Measurements from ENCODE around the gene ZNF324B. TPM values are rescaled to one million over a fixed set of nuclear protein-coding genes. Genes with fewer than 3 reads are reported as not detected.

Gene ZNF324B

DNA sequence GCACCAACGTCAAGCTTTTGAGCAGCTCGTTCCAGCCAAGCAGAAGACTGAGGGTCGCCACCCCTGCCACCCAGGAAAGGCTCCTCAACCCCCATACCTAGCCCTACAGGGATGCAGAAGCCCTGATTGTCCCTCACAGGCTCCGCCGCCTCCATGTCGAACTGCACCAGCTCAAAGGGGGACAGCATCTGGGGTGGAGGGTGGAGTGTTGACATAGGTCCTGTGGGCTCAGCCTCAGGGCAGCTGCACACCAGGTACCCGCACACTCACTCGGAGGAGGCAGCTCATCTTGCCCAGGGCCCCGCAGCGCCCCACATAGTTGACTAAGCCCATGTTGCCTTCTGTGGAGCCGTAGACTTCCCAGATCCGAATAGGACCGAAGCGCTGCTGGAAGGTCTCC lies 48.8 kb downstream of the ZNF324B start:
- H2AK5ac ChIP-seq (ENCODE audit: low read depth, low read length): peak overlapping the region; percentile 86
- no CpG with 5 or more reads among the region's 14 CpGs for WGBS, 2 donors (ENCODE audit: extremely low coverage in 2 of 2, insufficient read length in 2 of 2, insufficient replicate concordance in 1 of 2)

More for the DNA sequence above, 48.8 kb downstream of the ZNF324B start:
- H3K14ac ChIP-seq (ENCODE audit: low read length): no peak overlapping the region
- H3K4me1 ChIP-seq (ENCODE audit: control insufficient read depth in 2 of 2, insufficient read depth in 1 of 2, low read depth in 1 of 2, low read length in 2 of 2): peaks cover 8 to 17% of the 10 kb centered on the region in 2 donors
- H3K9ac ChIP-seq (ENCODE audit: low read depth, low read length, poor library complexity): peak overlapping the region; percentile 87
- peaks cover 0 to 2% of the 10 kb centered on the region in 2 donors for H3K9me3 ChIP-seq (replicated peaks in 1 of 2; ENCODE audit: control insufficient read depth in 2 of 2, insufficient read depth in 1 of 2, low read depth in 1 of 2, low read length in 2 of 2)
- H3K27ac ChIP-seq (replicated peaks; ENCODE audit: low read length): no peak overlapping the region
- no peak overlapping the region for H2BK12ac ChIP-seq (ENCODE audit: low read length)
- DNase-seq (ENCODE audit: low spot score): no peak
- H3K18ac ChIP-seq (ENCODE audit: low read length): no peak overlapping the region
- peak overlapping the region in 1 of 2 donors; percentile 60 for H3K4me3 ChIP-seq (ENCODE audit: low read length in 2 of 2)
- peak overlapping the region; percentile 55 for H2BK5ac ChIP-seq (ENCODE audit: low read length)
- H4K91ac ChIP-seq (ENCODE audit: low read depth, low read length, poor library complexity): no peak overlapping the region
- H3K4me2 ChIP-seq (ENCODE audit: insufficient read depth, low read length, poor library complexity, severe bottlenecking): peak overlapping the region; percentile 75
- no peak overlapping the region for H3K4ac ChIP-seq (ENCODE audit: low read length)
- H3K23ac ChIP-seq (ENCODE audit: low read depth, low read length, poor library complexity): no peak overlapping the region
- peaks cover 8% of the 10 kb centered on the region for H3K79me1 ChIP-seq (ENCODE audit: low read depth, low read length)
- H2BK15ac ChIP-seq (ENCODE audit: low read length): no peak overlapping the region
- no peak overlapping the region for H2AFZ ChIP-seq (ENCODE audit: low read length)
- H4K8ac ChIP-seq (ENCODE audit: low read depth, low read length): peak overlapping the region; percentile 94
- H3K36me3 ChIP-seq (replicated peaks in 1 of 2; ENCODE audit: control insufficient read depth in 2 of 2, insufficient read depth in 2 of 2, low read length in 2 of 2): no peaks in the 10 kb centered on the region
- peak overlapping the region; percentile 65 for H2BK120ac ChIP-seq (ENCODE audit: low read depth, low read length)
- no peaks in the 10 kb centered on the region for H3K27me3 ChIP-seq (ENCODE audit: control insufficient read depth in 3 of 3, insufficient read depth in 3 of 3, low read depth in 1 of 3, low read length in 3 of 3)

Small RNA genes within 50 kb of the gene (small RNA-seq; reads per million reads assigned to genes)
- gene RN7SL693P (ENCODE audit: insufficient read depth) (not detected), gene RNU6-1337P (ENCODE audit: insufficient read depth) (not detected)
